VCaP (cell line): ENCODE measurements around the gene GABRD.

Experiments used
- H3K27ac ChIP-seq: fragments of 450-650 bp; 2 replicates; pipeline ENCODE4 v1.5.1; 2017
- TF ChIP-seq, protein P1 (sequence below): fragments of 450-650 bp; conservative IDR thresholded peaks from 2 replicates; pipeline ENCODE4 v1.5.1; 2017; ENCODE audit warnings: mild to moderate bottlenecking, moderate library complexity

Gene GABRD

DNA sequence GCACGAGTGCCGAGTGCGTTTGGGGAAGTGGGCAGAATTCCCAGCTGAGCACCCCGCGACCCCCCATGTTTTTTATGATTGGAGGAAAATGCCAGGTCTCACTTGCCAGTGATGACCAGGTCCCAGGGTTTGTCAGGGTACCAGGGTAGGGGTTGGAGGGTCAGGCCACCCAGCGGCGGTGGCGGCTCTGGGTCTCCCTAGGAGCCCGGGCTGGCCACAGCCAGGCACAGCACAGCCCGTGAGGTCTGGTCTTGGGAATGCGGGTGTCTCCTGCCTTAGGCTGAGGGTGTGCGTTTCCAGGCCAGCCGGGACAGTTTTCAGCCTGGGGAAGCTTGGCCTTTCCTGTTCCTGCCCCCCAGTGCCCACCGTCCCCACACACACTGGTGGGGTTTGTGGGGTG, 53.7 kb downstream of the GABRD start:
- TF ChIP-seq, protein P1, sequence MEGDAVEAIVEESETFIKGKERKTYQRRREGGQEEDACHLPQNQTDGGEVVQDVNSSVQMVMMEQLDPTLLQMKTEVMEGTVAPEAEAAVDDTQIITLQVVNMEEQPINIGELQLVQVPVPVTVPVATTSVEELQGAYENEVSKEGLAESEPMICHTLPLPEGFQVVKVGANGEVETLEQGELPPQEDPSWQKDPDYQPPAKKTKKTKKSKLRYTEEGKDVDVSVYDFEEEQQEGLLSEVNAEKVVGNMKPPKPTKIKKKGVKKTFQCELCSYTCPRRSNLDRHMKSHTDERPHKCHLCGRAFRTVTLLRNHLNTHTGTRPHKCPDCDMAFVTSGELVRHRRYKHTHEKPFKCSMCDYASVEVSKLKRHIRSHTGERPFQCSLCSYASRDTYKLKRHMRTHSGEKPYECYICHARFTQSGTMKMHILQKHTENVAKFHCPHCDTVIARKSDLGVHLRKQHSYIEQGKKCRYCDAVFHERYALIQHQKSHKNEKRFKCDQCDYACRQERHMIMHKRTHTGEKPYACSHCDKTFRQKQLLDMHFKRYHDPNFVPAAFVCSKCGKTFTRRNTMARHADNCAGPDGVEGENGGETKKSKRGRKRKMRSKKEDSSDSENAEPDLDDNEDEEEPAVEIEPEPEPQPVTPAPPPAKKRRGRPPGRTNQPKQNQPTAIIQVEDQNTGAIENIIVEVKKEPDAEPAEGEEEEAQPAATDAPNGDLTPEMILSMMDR, result no peak

DNA sequence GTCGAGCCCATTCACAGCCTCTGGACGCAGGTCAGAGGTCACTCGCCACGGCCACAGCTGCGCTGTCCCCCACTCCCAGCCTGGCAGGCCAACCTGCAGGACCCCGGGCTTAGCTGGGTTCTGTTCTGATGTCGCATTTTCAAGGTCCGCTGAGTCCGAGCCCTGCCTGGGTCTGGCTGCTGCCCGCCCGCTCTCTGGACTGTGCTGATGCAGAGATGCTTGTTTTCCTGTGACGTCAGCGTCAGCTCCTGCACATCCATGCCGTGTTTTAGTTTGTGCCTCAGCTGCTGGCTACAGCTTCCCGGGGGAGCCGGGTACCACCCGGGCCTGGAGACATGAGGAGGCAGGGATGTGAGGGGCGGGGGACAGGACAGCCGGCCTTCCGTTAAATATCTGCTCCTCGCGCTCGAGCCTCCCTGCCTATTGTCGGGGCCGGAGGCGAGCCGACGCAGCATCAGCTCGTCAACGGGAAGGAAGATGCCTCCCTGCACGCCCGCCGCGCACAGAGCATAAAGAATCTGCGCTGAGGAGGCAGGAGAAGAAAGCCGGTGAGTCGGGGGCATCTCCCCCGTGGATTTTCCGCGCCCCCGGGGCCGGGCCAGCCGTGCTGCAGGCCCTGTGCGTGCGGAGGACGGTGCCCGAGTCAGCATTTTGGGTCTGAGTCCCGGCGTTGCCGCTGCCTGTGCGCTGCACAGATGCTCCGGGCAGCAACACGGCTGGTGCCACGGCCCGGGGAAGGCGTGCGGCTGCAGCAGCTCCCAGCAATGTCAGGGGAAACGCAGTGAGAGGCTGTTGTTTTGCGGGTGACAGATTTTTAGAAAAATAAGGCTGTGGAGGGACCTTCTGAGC, 54.5 kb downstream of the GABRD start:
- no peak overlapping the region for H3K27ac ChIP-seq
- TF ChIP-seq, protein P1, result no peak

More for the DNA sequence above, 53.7 kb downstream of the GABRD start:
- no peak overlapping the region for H3K27ac ChIP-seq

DNA sequence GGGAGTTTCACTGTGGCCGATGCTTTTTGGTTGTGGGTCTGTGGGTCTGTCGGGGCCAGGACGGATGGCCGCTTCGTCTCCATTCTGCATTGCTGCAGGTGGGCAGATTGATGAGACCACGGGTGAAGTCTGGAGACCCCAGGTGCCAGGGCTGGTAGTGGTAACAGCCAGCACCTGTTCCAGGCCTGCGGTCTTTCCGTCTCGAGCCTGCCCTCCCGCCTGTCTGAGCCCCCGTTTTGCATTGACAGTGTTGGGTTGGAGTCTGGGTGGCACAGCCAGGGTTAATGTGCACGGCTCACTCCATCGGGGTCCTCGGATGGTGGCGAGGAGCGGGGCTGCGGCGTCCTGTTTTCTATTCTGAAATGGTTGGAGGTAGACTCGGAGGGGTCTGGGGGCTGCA, 55.3 kb downstream of the GABRD start:
- no peak overlapping the region for H3K27ac ChIP-seq

DNA sequence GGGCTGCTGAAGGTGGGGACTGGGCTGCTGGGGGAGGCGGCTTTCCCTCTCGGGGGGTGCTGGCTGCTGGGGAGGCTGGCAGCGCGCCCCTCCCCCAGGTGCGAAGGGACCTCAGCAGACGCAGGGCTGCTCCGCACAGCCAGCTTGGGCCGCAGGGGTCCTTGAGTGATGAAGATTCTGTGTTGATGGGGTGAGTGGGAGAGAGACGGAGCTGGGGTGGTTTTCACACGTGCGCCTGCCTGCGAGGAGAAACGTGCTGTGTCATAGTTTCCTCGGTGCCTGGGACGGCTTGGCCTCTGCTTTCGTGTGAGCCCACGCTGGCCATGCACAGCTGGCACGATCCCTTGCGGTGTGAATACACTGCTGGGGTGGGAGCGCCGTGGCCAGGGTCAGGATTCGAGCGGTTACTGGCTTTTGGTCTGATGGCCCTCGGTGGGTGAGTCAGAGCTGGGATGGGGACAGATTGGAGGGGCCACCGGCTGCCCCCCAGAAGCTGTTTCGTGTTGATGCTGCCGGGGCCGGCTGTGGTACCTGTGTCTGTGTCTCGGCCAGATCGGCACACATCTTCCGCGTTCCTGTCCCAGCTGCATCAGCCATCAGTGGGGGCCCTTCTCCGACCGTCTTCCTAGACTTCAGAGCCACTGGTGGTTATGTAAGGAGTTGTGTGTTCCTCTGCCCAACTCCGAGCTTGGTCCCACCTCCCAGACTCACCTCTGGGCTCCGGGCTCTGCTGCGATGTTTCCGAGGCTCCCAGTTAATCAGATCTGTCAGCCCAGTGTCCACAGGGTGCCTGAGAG, 56.0 kb downstream of the GABRD start:
- no peak overlapping the region for H3K27ac ChIP-seq
- TF ChIP-seq, protein P1, result no peak

More for the DNA sequence above, 55.3 kb downstream of the GABRD start:
- TF ChIP-seq, protein P1, result no peak

DNA sequence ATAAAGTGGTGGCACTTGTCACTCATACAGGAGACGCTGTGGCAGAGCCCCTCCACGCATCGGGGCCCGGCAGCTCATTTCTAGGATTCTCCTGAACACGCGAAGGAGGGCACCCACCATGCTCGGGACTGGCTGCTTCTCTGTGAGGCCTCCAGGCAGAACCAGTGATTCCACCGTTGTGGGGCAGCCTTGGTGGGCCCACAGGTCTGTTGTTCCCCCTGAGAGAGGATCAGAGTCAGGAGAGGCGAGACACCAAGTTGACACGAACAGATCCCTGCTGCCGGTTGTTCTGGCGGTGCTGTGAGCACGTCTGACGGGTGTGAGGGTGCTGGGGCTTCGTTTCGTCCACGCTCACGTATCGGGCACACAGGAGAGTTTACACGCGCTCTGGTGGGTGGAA, 57.7 kb downstream of the GABRD start:
- H3K27ac ChIP-seq, result no peak overlapping the region
- TF ChIP-seq, protein P1, result no peak

DNA sequence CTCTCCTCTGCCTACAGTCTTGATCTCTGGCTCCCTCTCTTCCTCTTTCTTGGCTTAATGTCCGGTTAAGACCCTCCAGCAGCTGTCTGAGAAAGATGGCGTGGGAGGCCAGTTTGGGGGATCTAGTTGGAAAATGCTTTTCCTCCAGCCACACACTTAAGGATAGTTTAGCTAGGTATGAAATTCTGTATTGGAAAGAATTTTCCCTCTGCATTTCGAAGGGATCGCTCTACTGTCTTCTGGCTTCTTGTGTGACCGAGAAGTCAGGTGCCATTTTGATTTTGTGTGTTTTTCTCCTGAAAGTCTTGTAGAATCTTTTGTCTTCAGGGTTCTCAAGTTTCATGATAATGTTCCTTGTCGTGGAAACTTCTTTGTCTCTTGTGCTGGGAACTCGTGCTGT, 59.0 kb downstream of the GABRD start:
- TF ChIP-seq, protein P1, result no peak
- no peak overlapping the region for H3K27ac ChIP-seq

DNA sequence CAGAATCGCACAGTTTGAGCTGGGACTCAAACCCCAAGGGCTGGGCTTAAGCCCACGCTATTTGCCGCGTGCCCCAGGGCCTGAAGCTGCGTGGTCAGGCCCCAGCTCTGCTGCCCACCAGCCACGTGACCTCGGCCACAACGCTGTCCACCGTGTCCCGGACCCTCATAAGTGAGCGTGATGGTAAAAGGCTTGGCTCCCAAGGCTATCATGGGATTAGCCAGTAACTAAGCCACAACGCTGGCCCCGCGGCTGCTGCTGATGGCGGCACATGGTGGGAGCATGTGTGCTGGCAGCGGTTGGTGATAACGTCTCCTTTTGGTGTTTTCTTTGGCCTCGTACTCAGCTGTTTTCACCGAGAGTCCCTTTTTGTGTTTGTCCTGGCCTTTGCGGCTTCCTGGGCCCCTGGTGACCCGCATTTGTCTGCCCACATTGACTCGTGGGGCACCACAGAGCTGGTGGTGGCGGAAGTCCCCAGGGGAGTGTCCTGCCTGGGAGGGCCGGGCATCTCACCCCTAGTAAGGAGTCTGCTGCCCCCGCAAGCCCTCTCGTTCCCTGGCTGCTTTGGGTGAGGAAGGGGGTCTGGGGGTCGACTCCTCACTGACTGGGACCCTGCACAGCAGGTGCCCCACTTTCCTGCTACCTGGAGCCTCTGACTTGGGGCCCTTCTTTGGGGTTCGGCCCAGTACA, 60.4 kb downstream of the GABRD start:
- TF ChIP-seq, protein P1, result no peak
- no peak overlapping the region for H3K27ac ChIP-seq
